ENCODE measurements around the gene FBRS. TPM values are rescaled to one million over a fixed set of nuclear protein-coding genes. Genes with fewer than 3 reads are reported as not detected.
"Not testable (repeated sequence)": the region's sequence is repeated elsewhere in the genome, so short reads cannot be mapped to it uniquely, and the experiment has no call there.

The FBRS gene
- polyA plus RNA-seq, 1 donor, result 40.6 TPM

- DNase-seq, result peak; percentile 86
Measured at GRCh38 chr16:30698816-30699614, 40.8 kb downstream of the FBRS start, which contains the start of gene SRCAP. Gene SRCAP, plus strand, starts transcription at chr16:30699171. Its CDS starts 1,654 bp downstream, at chr16:30700825.

DNA sequence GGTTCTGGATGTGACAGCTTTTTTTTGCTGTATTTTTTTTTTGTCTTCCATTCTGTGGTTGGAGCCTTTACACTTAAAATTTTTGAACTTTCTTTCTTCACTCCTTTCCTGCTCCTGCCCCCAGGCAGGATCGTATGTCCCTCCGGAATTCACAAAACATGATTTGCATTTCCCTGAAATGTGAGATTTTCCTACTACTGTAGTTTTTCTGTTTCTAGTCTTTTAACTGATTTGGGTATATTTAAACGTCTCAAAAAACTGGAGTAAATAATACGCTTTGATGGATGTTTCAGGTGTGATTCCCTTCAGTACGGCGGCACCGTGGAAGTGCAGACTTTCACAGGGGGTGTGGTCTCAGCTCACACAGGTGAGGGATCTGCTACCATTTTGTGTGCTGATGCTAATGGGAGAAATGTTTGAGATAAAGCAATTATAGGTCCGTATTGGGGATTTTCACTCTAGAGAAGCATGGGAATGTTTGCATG lies 41.4 kb downstream of the FBRS start:
- DNase-seq, result no peak

GRCh38 chr16:30700491-30700890 lies 42.3 kb downstream of the FBRS start:
- no peak for DNase-seq

DNA sequence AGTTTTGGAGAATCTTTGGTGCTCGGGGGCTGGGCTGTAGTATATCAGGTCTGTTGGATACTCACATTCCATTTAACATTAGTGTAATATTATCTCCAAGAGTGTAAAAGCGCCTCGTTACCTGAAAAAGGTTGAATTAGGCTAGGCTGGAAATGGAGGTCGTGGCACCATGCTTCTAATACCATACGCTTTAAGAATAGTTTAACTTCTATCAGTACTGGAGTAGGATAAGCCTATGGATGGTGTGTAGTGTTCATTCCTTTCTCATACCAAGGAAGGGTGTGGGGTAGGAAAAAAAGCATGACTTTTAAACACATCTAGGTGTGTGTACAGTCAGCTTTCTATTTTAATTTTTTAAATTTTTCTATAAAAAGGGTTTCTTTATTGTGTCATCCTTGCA lies 42.7 kb downstream of the FBRS start:
- DNase-seq, result no peak

DNA sequence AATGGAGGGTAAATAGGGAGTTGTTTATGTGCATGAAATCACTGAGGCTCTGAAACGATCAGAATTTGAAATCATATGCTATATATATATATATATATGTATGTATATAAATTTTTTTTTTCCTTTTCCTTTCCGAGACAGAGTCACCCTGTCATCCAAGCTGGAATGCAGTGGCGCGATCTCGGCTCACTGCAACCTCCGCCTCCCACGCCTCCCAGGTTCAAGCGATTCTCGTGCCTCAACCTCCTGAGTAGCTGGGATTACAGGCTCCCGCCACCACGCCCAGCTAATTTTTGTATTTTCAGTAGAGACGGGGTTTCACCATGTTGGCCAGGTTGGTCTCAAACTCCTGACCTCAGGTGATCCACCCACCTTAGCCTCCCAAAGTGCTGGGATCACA lies 44.8 kb downstream of the FBRS start:
- DNase-seq, result not testable (repeated sequence)

DNA sequence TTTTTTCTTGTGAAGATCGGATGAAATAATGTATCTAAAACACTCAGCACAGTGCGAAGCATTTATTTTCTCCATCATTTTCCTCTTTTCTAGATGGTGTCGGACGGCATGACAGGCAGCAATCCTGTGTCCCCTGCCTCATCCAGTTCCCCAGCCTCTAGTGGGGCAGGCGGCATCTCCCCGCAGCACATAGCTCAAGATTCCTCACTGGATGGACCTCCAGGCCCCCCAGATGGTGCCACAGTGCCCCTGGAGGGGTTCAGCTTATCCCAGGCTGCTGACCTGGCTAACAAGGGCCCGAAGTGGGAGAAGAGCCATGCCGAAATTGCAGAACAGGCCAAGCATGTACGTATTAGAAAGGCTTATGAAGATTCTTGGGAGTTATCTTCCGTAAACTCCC lies 45.7 kb downstream of the FBRS start:
- DNase-seq, result no peak

DNA sequence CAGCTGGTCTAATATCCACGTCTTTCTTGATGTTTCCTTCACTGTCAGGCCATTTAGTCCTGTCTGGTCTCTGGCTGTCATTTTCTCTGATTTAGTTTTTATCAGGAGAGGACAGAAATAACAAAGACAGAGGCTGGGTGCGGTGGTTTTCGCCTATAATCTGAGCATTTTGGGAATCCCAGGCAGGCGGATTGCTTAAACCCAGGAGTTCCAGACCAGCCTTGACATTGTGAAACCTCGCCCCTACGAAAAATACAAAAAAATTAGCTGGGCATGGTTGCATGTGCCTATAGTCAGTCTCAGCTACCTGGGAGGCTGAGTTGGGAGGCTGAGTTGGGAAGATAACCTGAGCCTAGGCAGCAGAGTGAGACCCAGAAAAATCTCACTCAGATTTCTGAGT lies 47.8 kb downstream of the FBRS start:
- DNase-seq, result no peak

GRCh38 chr16:30710971-30711370 lies 52.7 kb downstream of the FBRS start:
- no peak for DNase-seq

DNA sequence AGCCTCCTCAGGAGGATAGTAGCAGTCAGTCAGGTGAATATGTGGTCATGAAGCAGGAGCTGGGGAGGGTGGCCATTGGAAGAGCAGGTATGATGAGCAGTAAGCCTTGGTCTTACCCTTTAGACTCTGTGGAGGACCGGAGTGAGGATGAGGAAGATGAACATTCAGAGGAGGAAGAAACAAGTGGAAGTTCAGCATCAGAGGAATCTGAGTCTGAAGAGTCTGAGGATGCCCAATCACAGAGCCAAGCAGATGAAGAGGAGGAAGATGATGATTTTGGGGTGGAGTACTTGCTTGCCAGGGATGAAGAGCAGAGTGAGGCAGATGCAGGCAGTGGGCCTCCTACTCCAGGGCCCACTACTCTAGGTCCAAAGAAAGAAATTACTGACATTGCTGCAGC lies 53.5 kb downstream of the FBRS start:
- DNase-seq, result no peak

GRCh38 chr16:30715750-30716445 lies 57.7 kb downstream of the FBRS start:
- no peak for DNase-seq

GRCh38 chr16:30720086-30720485 lies 61.9 kb downstream of the FBRS start:
- DNase-seq, result no peak

Other genes with a start within 250 kb of the FBRS start
- 28.4 TPM for gene DCTPP1, start 228.4 kb upstream of the FBRS start, polyA plus RNA-seq (ENCODE audit: insufficient read length)
- 13.0 TPM for gene SEPHS2, start 212.6 kb upstream of the FBRS start, polyA plus RNA-seq (ENCODE audit: insufficient read length)
- gene ITGAL, start 185.7 kb upstream of the FBRS start, polyA plus RNA-seq (ENCODE audit: insufficient read length), result 4.1 TPM
- 31.0 TPM for gene ZNF768, start 131.9 kb upstream of the FBRS start, polyA plus RNA-seq (ENCODE audit: insufficient read length)
- 7.0 TPM for gene ZNF747, start 123.6 kb upstream of the FBRS start, polyA plus RNA-seq (ENCODE audit: insufficient read length)
- 9.6 TPM for gene ZNF764, start 100.1 kb upstream of the FBRS start, polyA plus RNA-seq (ENCODE audit: insufficient read length)
- 9.7 TPM for gene ZNF688, start 86.7 kb upstream of the FBRS start, polyA plus RNA-seq (ENCODE audit: insufficient read length)
- gene ZNF785, start 72.7 kb upstream of the FBRS start, polyA plus RNA-seq (ENCODE audit: insufficient read length), result 12.9 TPM
- gene ZNF689, start 48.0 kb upstream of the FBRS start, polyA plus RNA-seq (ENCODE audit: insufficient read length), result 7.2 TPM
- gene PRR14, start 7.5 kb upstream of the FBRS start, polyA plus RNA-seq (ENCODE audit: insufficient read length), result 19.8 TPM
- 36.1 TPM for gene SRCAP, start 40.7 kb downstream of the FBRS start, polyA plus RNA-seq (ENCODE audit: insufficient read length)
- gene PHKG2, start 90.0 kb downstream of the FBRS start, polyA plus RNA-seq (ENCODE audit: insufficient read length), result 13.6 TPM
- 2.6 TPM for gene CFAP119, start 103.6 kb downstream of the FBRS start, polyA plus RNA-seq (ENCODE audit: insufficient read length)
- gene RNF40, start 103.9 kb downstream of the FBRS start, polyA plus RNA-seq (ENCODE audit: insufficient read length), result 52.3 TPM
- gene ZNF629, start 128.8 kb downstream of the FBRS start, polyA plus RNA-seq (ENCODE audit: insufficient read length), result 14.3 TPM
- 32.7 TPM for gene BCL7C, start 235.6 kb downstream of the FBRS start, polyA plus RNA-seq (ENCODE audit: insufficient read length)
- 13.5 TPM for gene CTF1, start 238.2 kb downstream of the FBRS start, polyA plus RNA-seq (ENCODE audit: insufficient read length)